H1 (cell line): ENCODE data around the gene FANCI.

ENCODE experiments used
- CHD2 ChIP-seq: IDR thresholded peaks from 2 replicates; pipeline ENCODE4 v1.6.1; 2012; ENCODE audit warnings: low read length, improper control_type of control experiment
- GABPA ChIP-seq: IDR thresholded peaks from 2 replicates; pipeline ENCODE4 v1.6.1; 2011; ENCODE audit warnings: mild to moderate bottlenecking, low read length, moderate library complexity, borderline replicate concordance; ENCODE audit not compliant: insufficient read depth
- KDM1A ChIP-seq: fragments of 200-600, 300-600 bp; sonication (generic); IDR thresholded peaks from 2 replicates; pipeline ENCODE4 v1.7.1; 2016; ENCODE audit warnings: mild to moderate bottlenecking, low read length, borderline replicate concordance
- NRF1 ChIP-seq: IDR thresholded peaks from 2 replicates; pipeline ENCODE4 v1.6.1; 2011; ENCODE audit warnings: mild to moderate bottlenecking, low read depth, low read length, improper control_type of control experiment
- POLR2A ChIP-seq, 2 experiments: IDR thresholded peaks; 1 replicate in 1 of 2; 2 replicates in 1 of 2; pipeline ENCODE4 v1.6.1; 2011; ENCODE audit warnings: low read depth in 2 of 2, low read length in 2 of 2, mild to moderate bottlenecking in 2 of 2; ENCODE audit errors: control extremely low read depth in 1 of 2
- RFX5 ChIP-seq: IDR thresholded peaks from 2 replicates; pipeline ENCODE4 v1.6.1; 2011; ENCODE audit warnings: low read depth, low read length, improper control_type of control experiment, borderline replicate concordance
- SIN3A ChIP-seq, 2 experiments: IDR thresholded peaks in 1 of 2; conservative IDR thresholded peaks in 1 of 2; 2 replicates each; pipeline ENCODE4 v1.6.1; 2011 to 2012; ENCODE audit warnings: low read length in 2 of 2, improper control_type of control experiment in 1 of 2, low read depth in 1 of 2, mild to moderate bottlenecking in 1 of 2
- TAF7 ChIP-seq: optimal IDR thresholded peaks from 2 replicates; pipeline ENCODE3; 2011; ENCODE audit warnings: low read depth, mild to moderate bottlenecking, inconsistent platforms, low read length, moderate library complexity, borderline replicate concordance
- TF ChIP-seq, protein P1 (sequence below): IDR thresholded peaks from 2 replicates; pipeline ENCODE4 v1.6.1; 2012; ENCODE audit warnings: low read length, inconsistent platforms
- TF ChIP-seq, protein P2 (sequence below), 3 experiments: IDR thresholded peaks; 1 replicate in 2 of 3; 2 replicates in 1 of 3; pipeline versions ENCODE4 v1.5.1 to v1.6.1; 2011; ENCODE audit warnings: low read length in 3 of 3, mild to moderate bottlenecking in 3 of 3, inconsistent platforms in 2 of 3, low read depth in 1 of 3, moderate library complexity in 1 of 3; ENCODE audit not compliant: insufficient read depth in 1 of 3; ENCODE audit errors: control extremely low read depth in 1 of 3

- no peak for TF ChIP-seq CHD2
- TF ChIP-seq, protein P1, sequence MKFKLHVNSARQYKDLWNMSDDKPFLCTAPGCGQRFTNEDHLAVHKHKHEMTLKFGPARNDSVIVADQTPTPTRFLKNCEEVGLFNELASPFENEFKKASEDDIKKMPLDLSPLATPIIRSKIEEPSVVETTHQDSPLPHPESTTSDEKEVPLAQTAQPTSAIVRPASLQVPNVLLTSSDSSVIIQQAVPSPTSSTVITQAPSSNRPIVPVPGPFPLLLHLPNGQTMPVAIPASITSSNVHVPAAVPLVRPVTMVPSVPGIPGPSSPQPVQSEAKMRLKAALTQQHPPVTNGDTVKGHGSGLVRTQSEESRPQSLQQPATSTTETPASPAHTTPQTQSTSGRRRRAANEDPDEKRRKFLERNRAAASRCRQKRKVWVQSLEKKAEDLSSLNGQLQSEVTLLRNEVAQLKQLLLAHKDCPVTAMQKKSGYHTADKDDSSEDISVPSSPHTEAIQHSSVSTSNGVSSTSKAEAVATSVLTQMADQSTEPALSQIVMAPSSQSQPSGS: no peak
- no peak for TF ChIP-seq POLR2A (IDR thresholded peaks at IDR 0.05; ENCODE audit: control extremely low read depth in 1 of 2, low read depth in 2 of 2, low read length in 2 of 2)
- TF ChIP-seq NRF1: no peak
- TF ChIP-seq, protein P2, sequence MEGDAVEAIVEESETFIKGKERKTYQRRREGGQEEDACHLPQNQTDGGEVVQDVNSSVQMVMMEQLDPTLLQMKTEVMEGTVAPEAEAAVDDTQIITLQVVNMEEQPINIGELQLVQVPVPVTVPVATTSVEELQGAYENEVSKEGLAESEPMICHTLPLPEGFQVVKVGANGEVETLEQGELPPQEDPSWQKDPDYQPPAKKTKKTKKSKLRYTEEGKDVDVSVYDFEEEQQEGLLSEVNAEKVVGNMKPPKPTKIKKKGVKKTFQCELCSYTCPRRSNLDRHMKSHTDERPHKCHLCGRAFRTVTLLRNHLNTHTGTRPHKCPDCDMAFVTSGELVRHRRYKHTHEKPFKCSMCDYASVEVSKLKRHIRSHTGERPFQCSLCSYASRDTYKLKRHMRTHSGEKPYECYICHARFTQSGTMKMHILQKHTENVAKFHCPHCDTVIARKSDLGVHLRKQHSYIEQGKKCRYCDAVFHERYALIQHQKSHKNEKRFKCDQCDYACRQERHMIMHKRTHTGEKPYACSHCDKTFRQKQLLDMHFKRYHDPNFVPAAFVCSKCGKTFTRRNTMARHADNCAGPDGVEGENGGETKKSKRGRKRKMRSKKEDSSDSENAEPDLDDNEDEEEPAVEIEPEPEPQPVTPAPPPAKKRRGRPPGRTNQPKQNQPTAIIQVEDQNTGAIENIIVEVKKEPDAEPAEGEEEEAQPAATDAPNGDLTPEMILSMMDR (IDR thresholded peaks at IDR 0.05; ENCODE audit: control extremely low read depth in 1 of 3, insufficient read depth in 1 of 3, low read depth in 1 of 3, low read length in 3 of 3): no peak
- TF ChIP-seq SIN3A (conservative IDR thresholded peaks at IDR 0.05 in 1 of 2, IDR thresholded peaks at IDR 0.05 in 1 of 2; ENCODE audit: low read depth in 1 of 2, low read length in 2 of 2): no peak
- no peak for TF ChIP-seq RFX5
- no peak for TF ChIP-seq TAF7
- no peak for TF ChIP-seq GABPA
- TF ChIP-seq KDM1A: no peak
These were observed 86.3 kb downstream of the FANCI start for GRCh38 chr15:89330119-89330518.
